Upper lobe of right lung (tissue), 1 donor: ENCODE measurements around the gene TNFAIP8L1. TPM values are rescaled to one million over a fixed set of nuclear protein-coding genes. Genes with fewer than 3 reads are reported as not detected.

Experiments used
- ATAC-seq: fragments of 200-7000 bp; cut with Tn5 transposase; one replicate; pipeline ENCODE4 v1.9.1; 2020; ENCODE audit warnings: mild to moderate bottlenecking, moderate library complexity
- DNase-seq: peaks from one replicate; pipeline ENCODE4 v3.0.0-alpha.2; 2020
- H3K27ac ChIP-seq: fragments of 200-600 bp; one replicate; pipeline ENCODE4 v1.8.0; 2022
- H3K27me3 ChIP-seq: fragments of 200-600 bp; one replicate; pipeline ENCODE4 v1.8.0; 2022; ENCODE audit warnings: mild to moderate bottlenecking
- H3K36me3 ChIP-seq: fragments of 200-600 bp; one replicate; pipeline ENCODE4 v1.8.0; 2022
- H3K4me1 ChIP-seq: fragments of 200-600 bp; one replicate; pipeline ENCODE4 v1.8.0; 2022
- H3K4me3 ChIP-seq: fragments of 200-600 bp; one replicate; pipeline ENCODE4 v1.8.0; 2022; ENCODE audit warnings: mild to moderate bottlenecking
- H3K9me3 ChIP-seq: fragments of 200-600 bp; one replicate; pipeline ENCODE4 v1.8.0; 2022
- CTCF ChIP-seq: fragments of 200-600 bp; IDR thresholded peaks from one replicate; pipeline ENCODE4 v1.8.0; 2022; ENCODE audit warnings: antibody characterized with exemption
- intact Hi-C: fragments of 100-400 bp; cut with DNase I; formaldehyde crosslinking; loops from one replicate; pipeline ENCODE4 v1.11.0; 2022
- total RNA-seq: library from RNA; stranded (reverse); fragmentation: NEBNext Ultra II Directional; extraction: Animal tissue kit (Norgen Biotek cat#: 25700); gene quantifications from one replicate; pipeline ENCODE4 v1.2.1, GENCODE V29; 2021
- donor health status: DM: no; HTN: yes; CAD: no; lungs with severe emphysema.

The TNFAIP8L1 gene
- total RNA-seq, 1 donor from 2014 or later = 11.9 TPM

- DNase-seq (no peak), ATAC-seq (no peak)
- no peak for TF ChIP-seq CTCF
- Histone ChIP-seq H3K4me1 (no peaks in the 10 kb centered on the region), H3K9me3 (no peaks in the 10 kb centered on the region), H3K27me3 (no peaks in the 10 kb centered on the region), H3K4me3 (no peak overlapping the region), H3K27ac (no peak overlapping the region), H3K36me3 (no peaks in the 10 kb centered on the region)
- intact Hi-C loops = no loop called here
These were observed 26.0 kb upstream of the TNFAIP8L1 start for GRCh38 chr19:4613254-4613751.

GRCh38 chr19:4618019-4618418 is 21.3 kb upstream of the TNFAIP8L1 start:
- Histone ChIP-seq H3K9me3 (no peaks in the 10 kb centered on the region), H3K4me3 (no peak overlapping the region), H3K27me3 (peaks cover 20% of the 10 kb centered on the region), H3K36me3 (no peaks in the 10 kb centered on the region), H3K27ac (no peak overlapping the region), H3K4me1 (no peaks in the 10 kb centered on the region)
- intact Hi-C loops = no loop called here
- TF ChIP-seq CTCF = no peak
- ATAC-seq = no peak
- DNase-seq = no peak

- H3K27me3 ChIP-seq = peaks cover 29% of the 10 kb centered on the region
- H3K9me3 ChIP-seq = no peaks in the 10 kb centered on the region
- DNase-seq (no peak), ATAC-seq (no peak)
- TF ChIP-seq CTCF = no peak
- no peak overlapping the region for H3K4me3 ChIP-seq
- no peak overlapping the region for H3K27ac ChIP-seq
- no peaks in the 10 kb centered on the region for H3K4me1 ChIP-seq
- intact Hi-C loops = no loop called here
- H3K36me3 ChIP-seq = no peaks in the 10 kb centered on the region
These were observed 19.5 kb upstream of the TNFAIP8L1 start for GRCh38 chr19:4619668-4620294.

GRCh38 chr19:4620675-4621074 is 18.6 kb upstream of the TNFAIP8L1 start:
- Histone ChIP-seq H3K36me3 (no peaks in the 10 kb centered on the region), H3K4me3 (no peak overlapping the region), H3K27me3 (peaks cover 30% of the 10 kb centered on the region), H3K27ac (no peak overlapping the region), H3K4me1 (no peaks in the 10 kb centered on the region), H3K9me3 (no peaks in the 10 kb centered on the region)
- DNase-seq (no peak), ATAC-seq (no peak)
- intact Hi-C loops = no loop called here
- no peak for TF ChIP-seq CTCF

- no peak for TF ChIP-seq CTCF
- Histone ChIP-seq H3K27ac (no peak overlapping the region), H3K4me3 (no peak overlapping the region), H3K9me3 (no peaks in the 10 kb centered on the region), H3K27me3 (peaks cover 30% of the 10 kb centered on the region), H3K36me3 (no peaks in the 10 kb centered on the region), H3K4me1 (no peaks in the 10 kb centered on the region)
- intact Hi-C loops = no loop called here
- no peak for DNase-seq
- peak; percentile 20 for ATAC-seq
These were observed 16.5 kb upstream of the TNFAIP8L1 start for GRCh38 chr19:4622695-4623421.
